ENCODE measurements around the gene BNIP3. TPM values are rescaled to one million over a fixed set of nuclear protein-coding genes. Genes with fewer than 3 reads are reported as not detected.

BNIP3 gene
- total RNA-seq, 6 donors from 2014 or later: 34.6 to 114 (median 51.9) TPM

DNA sequence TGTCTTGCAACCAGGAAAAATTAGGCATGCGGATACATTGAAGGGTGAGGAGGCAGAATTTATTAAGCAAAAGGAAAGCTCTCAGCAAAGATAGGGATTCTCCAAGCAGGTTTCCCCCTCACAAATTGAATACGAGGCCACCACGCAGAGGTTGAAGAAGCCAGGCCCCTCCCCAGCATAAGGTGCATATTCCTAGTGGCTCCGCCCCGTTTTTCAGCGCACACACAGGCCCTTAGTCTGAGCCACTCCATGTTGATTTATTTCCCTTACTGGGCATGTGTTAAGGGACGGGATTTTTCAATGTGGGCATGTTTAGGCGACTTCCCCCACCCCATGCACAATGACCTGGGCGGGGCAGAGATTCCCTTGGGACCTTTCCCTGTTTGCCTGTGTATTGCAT, 56.0 kb downstream of the BNIP3 start:
- no peaks in the 10 kb centered on the region for H3K36me3 ChIP-seq
- no peak overlapping the region for H3K4me3 ChIP-seq
- no peaks in the 10 kb centered on the region for H3K27me3 ChIP-seq
- no peak for DNase-seq
- WGBS, 2 donors: 95% methylated on average over 9 of the region's 9 CpGs
- no peak for ATAC-seq (ENCODE audit: low FRiP score in 2 of 2)
- no peak overlapping the region for H3K27ac ChIP-seq
- peaks cover 23 to 45% (median 32%) of the 10 kb centered on the region in 4 donors for H3K4me1 ChIP-seq
- H3K9me3 ChIP-seq: peaks cover 0 to 4% (median 1%) of the 10 kb centered on the region in 4 donors
- TF ChIP-seq POLR2AphosphoS5 (IDR thresholded peaks at IDR 0.05): no peak
- no peak for TF ChIP-seq POLR2A (IDR thresholded peaks at IDR 0.05)
- no peak for TF ChIP-seq EP300 (IDR thresholded peaks at IDR 0.05)
- TF ChIP-seq, protein P1, sequence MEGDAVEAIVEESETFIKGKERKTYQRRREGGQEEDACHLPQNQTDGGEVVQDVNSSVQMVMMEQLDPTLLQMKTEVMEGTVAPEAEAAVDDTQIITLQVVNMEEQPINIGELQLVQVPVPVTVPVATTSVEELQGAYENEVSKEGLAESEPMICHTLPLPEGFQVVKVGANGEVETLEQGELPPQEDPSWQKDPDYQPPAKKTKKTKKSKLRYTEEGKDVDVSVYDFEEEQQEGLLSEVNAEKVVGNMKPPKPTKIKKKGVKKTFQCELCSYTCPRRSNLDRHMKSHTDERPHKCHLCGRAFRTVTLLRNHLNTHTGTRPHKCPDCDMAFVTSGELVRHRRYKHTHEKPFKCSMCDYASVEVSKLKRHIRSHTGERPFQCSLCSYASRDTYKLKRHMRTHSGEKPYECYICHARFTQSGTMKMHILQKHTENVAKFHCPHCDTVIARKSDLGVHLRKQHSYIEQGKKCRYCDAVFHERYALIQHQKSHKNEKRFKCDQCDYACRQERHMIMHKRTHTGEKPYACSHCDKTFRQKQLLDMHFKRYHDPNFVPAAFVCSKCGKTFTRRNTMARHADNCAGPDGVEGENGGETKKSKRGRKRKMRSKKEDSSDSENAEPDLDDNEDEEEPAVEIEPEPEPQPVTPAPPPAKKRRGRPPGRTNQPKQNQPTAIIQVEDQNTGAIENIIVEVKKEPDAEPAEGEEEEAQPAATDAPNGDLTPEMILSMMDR (IDR thresholded peaks at IDR 0.05): no peak

- Histone ChIP-seq H3K4me1 (peaks cover 23 to 42% (median 29%) of the 10 kb centered on the region in 4 donors), H3K27ac (no peak overlapping the region), H3K36me3 (no peaks in the 10 kb centered on the region), H3K4me3 (no peak overlapping the region), H3K9me3 (peaks cover 0 to 4% (median 1%) of the 10 kb centered on the region in 4 donors), H3K27me3 (no peaks in the 10 kb centered on the region)
- ATAC-seq (ENCODE audit: low FRiP score in 2 of 2) (no peak), DNase-seq (no peak)
- TF ChIP-seq POLR2AphosphoS5 (IDR thresholded peaks at IDR 0.05) (no peak), EP300 (IDR thresholded peaks at IDR 0.05) (no peak), POLR2A (IDR thresholded peaks at IDR 0.05) (no peak)
- TF ChIP-seq, protein P1 (IDR thresholded peaks at IDR 0.05): no peak
Observed at GRCh38 chr10:131925011-131925649, 56.6 kb downstream of the BNIP3 start.

DNA sequence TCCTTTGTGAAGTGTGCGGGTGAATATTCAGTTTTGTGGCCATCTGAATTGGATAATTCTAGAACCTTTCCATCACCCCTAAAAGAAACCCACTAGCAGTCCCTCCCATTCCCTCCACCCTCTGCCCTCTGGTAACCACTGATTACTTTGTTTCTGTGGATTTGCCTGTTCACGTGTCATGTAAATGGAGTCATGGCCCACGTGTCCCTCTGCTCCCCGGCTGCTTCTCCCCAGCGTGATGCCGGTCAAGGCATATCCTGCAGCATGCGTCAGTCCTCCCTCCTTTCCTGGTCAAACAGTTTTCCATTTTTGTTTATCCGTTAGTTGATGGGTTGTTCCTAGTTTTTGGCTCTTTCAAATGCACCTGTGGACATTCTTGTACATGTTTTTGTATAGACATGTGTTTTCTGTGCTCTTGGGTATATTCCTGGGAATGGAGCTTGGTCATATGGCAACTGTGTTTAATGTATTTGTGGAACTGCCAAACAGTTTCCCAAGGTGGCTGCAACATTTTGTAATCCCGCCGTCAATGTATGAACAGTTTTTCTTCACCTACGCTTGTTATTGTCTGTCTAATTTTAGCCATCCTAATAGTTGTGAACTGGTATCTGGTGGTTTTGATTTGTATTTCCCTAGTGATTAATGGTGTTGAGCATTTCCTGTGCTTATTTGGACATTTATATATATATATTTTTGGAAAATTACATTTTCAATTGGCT, 58.5 kb downstream of the BNIP3 start:
- 89% methylated on average over 11 of the region's 11 CpGs for WGBS, 2 donors
- H3K36me3 ChIP-seq: no peaks in the 10 kb centered on the region
- H3K9me3 ChIP-seq: peaks cover 0 to 4% (median 1%) of the 10 kb centered on the region in 4 donors
- no peak overlapping the region for H3K4me3 ChIP-seq
- no peak overlapping the region for H3K27ac ChIP-seq
- DNase-seq (no peak), ATAC-seq (ENCODE audit: low FRiP score in 2 of 2) (no peak)
- peaks cover 11 to 23% (median 13%) of the 10 kb centered on the region in 4 donors for H3K4me1 ChIP-seq
- no peaks in the 10 kb centered on the region for H3K27me3 ChIP-seq
- TF ChIP-seq, protein P1 (IDR thresholded peaks at IDR 0.05): no peak
- TF ChIP-seq EP300 (IDR thresholded peaks at IDR 0.05) (no peak), POLR2A (IDR thresholded peaks at IDR 0.05) (no peak), POLR2AphosphoS5 (IDR thresholded peaks at IDR 0.05) (no peak)

DNA sequence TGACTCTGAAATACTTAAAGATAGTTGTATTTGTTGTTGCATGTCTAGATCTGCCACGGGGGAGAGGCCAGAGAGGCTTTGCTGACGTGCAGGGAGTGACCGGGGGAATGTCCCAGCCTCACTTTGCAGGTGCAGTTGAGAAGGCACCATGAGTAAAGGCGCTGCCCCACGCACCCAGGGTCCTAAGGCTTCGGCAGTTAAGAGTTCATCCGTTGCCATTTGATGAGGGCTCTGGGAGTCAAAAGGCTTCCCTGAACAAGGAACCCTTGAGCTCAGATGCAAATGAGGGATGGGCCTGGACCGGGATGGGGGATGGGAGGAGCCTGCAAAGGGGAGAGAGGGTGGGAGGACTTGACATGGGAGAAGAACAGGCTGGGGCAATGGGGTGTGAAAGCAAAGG, 60.5 kb downstream of the BNIP3 start:
- Histone ChIP-seq H3K27ac (no peak overlapping the region), H3K9me3 (peaks cover 0 to 4% (median 1%) of the 10 kb centered on the region in 4 donors), H3K36me3 (no peaks in the 10 kb centered on the region), H3K4me3 (no peak overlapping the region), H3K27me3 (no peaks in the 10 kb centered on the region), H3K4me1 (peaks cover 0 to 17% (median 5%) of the 10 kb centered on the region in 4 donors)
- 41 to 80% methylated on average over 3 to 8 of the region's 8 CpGs for WGBS, 2 donors
- DNase-seq (no peak), ATAC-seq (ENCODE audit: low FRiP score in 2 of 2) (peak in 1 of 2 donors; percentile 19)
- TF ChIP-seq, protein P1 (IDR thresholded peaks at IDR 0.05): no peak
- TF ChIP-seq EP300 (IDR thresholded peaks at IDR 0.05) (no peak), POLR2A (IDR thresholded peaks at IDR 0.05) (no peak), POLR2AphosphoS5 (IDR thresholded peaks at IDR 0.05) (no peak)

Data from upper lobe of left lung (tissue), 6 donors.